Heart right ventricle (tissue), 16 donors: ENCODE results near the gene HOXA2. TPM values are rescaled to one million over a fixed set of nuclear protein-coding genes. Genes with fewer than 3 reads are reported as not detected.

ENCODE experiments used
- ATAC-seq, 8 donors: fragments of 200-7000 bp; cut with Tn5 transposase; one replicate each; pipeline ENCODE4 v1.9.1; 2020; ENCODE audit warnings: mild to moderate bottlenecking in 8 of 8, moderate library complexity in 8 of 8, moderate number of reproducible peaks in 1 of 8
- DNase-seq, 2 donors: peaks; one replicate each; pipeline ENCODE4 v3.0.0-alpha.2; 2020
- H3K27ac ChIP-seq, 10 donors: fragments of 200-600 bp; sonication (generic) in 2 of 10; one replicate each; pipeline versions ENCODE4 v1.5.0 to v1.8.0; 2020 to 2022; ENCODE audit warnings: mild to moderate bottlenecking in 3 of 10
- H3K27me3 ChIP-seq, 7 donors: fragments of 200-600 bp; one replicate each; pipeline ENCODE4 v1.8.0; 2021 to 2022; ENCODE audit warnings: mild to moderate bottlenecking in 2 of 7
- H3K36me3 ChIP-seq, 9 donors: fragments of 200-600 bp; sonication (generic) in 1 of 9; one replicate each; pipeline versions ENCODE4 v1.5.0 to v1.8.0; 2020 to 2022; ENCODE audit warnings: mild to moderate bottlenecking in 2 of 9
- H3K4me1 ChIP-seq, 9 donors: fragments of 200-600 bp; sonication (generic) in 1 of 9; one replicate each; pipeline versions ENCODE4 v1.5.0 to v1.8.0; 2020 to 2022; ENCODE audit warnings: mild to moderate bottlenecking in 4 of 9
- H3K4me3 ChIP-seq, 10 donors: fragments of 200-600 bp; sonication (generic) in 2 of 10; one replicate each; pipeline versions ENCODE4 v1.5.0 to v1.8.0; 2020 to 2022; ENCODE audit warnings: mild to moderate bottlenecking in 7 of 10, moderate library complexity in 2 of 10
- H3K9me3 ChIP-seq, 11 donors: fragments of 200-600 bp in 10 of 11; sonication (generic) in 2 of 11; one replicate each; pipeline versions ENCODE4 v1.5.0 to v1.8.0; 2013 to 2022; ENCODE audit warnings: mild to moderate bottlenecking in 2 of 11, control low read depth in 1 of 11, moderate library complexity in 1 of 11
- WGBS, 2 donors: extraction: QIAGEN DNeasy Blood & Tissue Kit; methylation state at CpG; one replicate each; pipeline ENCODE4 v1.1.7; 2013; ENCODE audit warnings: inconsistent platforms in 1 of 2; 5-methylcytosine and 5-hydroxymethylcytosine counted together
- intact Hi-C, 10 donors: fragments of 100-400 bp; cut with DNase I; formaldehyde crosslinking; loops; one replicate each; pipeline versions ENCODE4 v1.11.1 to v1.14.2; 2022
- polyA plus RNA-seq, 2 donors: library from polyadenylated mRNA; stranded (reverse); fragments of 200-250 nt; gene quantifications; one replicate each; pipeline ENCODE4 v1.2.3, GENCODE V29; 2013
- total RNA-seq, 10 donors: library from RNA; stranded (reverse); fragmentation: NEBNext Ultra II Directional in 3 of 10; extraction: Animal tissue kit (Norgen Biotek cat#: 25700) in 3 of 10; gene quantifications; one replicate each; pipeline versions ENCODE4 v1.2.1 to v1.2.4, GENCODE V29; 2021 to 2023
- TF ChIP-seq, protein P1 (sequence below), 9 donors: fragments of 200-600 bp; sonication (generic) in 2 of 9; IDR thresholded peaks; one replicate each; pipeline versions ENCODE4 v1.5.0 to v1.8.0; 2021 to 2022; ENCODE audit warnings: antibody characterized with exemption in 9 of 9, mild to moderate bottlenecking in 5 of 9, moderate library complexity in 1 of 9
- donor health status: Arrhythmogenic right ventricular cardiomyopathy.
- donor health status: ischemic (EF 13 %, LVEDD 7.1; RV severe dilation, severe dysfunction).
- donor health status: healthy with polysubstance abuse.
- donor health status: DM: no; HTN: yes; CAD: no.
- donor health status: DM: no; HTN: no; CAD: no.
- donor health status: ischemic (EF 25% LVEDD 6.9; RV normal size, moderate dysfunction).
- donor health status: ischemic (EF 25% LVEDD 5.7; RV mildly dilated, moderate dysfunction).
- donor health status: healthy.
- donor health status: DM: yes; HTN: yes; CAD: no.
- donor health status: Ischemic cardiomyopathy.
- donor health status: ischemic (EF 35%, LVEDD 5.7; RV mildly dilated, moderate dysfunction).
- donor health status: nonischemic (EF 11% LVEDD 7.7; RV severe dilation, severe dysfunction).
- donor health status: DM: yes; HTN: yes; CAD: no.
- donor health status: PGD.
- donor health status: ischemic (EF 29% LVEDD 5.4; RV normal size, mild dysfunction).
- donor health status: nonischemic (EF 23%, LVEDD 6.1; RV moderate dilation, normal function).

HOXA2 gene
- total and polyA plus RNA-seq, 12 donors = 0.10 to 0.23 (median 0.19) TPM; not detected in 8

- DNase-seq (no peak), ATAC-seq (no peak)
- no peak overlapping the region for H3K4me3 ChIP-seq
- peaks cover 0 to 66% (median 21%) of the 10 kb centered on the region in 7 donors for H3K27me3 ChIP-seq
- TF ChIP-seq, protein P1, sequence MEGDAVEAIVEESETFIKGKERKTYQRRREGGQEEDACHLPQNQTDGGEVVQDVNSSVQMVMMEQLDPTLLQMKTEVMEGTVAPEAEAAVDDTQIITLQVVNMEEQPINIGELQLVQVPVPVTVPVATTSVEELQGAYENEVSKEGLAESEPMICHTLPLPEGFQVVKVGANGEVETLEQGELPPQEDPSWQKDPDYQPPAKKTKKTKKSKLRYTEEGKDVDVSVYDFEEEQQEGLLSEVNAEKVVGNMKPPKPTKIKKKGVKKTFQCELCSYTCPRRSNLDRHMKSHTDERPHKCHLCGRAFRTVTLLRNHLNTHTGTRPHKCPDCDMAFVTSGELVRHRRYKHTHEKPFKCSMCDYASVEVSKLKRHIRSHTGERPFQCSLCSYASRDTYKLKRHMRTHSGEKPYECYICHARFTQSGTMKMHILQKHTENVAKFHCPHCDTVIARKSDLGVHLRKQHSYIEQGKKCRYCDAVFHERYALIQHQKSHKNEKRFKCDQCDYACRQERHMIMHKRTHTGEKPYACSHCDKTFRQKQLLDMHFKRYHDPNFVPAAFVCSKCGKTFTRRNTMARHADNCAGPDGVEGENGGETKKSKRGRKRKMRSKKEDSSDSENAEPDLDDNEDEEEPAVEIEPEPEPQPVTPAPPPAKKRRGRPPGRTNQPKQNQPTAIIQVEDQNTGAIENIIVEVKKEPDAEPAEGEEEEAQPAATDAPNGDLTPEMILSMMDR (IDR thresholded peaks at IDR 0.05) = no peak
- WGBS, 2 donors = 40 to 43% methylated on average over 6 of the region's 6 CpGs
- intact Hi-C loops = no loop called here
- H3K9me3 ChIP-seq = peaks cover 0 to 9% (median 0%) of the 10 kb centered on the region in 11 donors
- no peak overlapping the region for H3K27ac ChIP-seq
- no peaks in the 10 kb centered on the region for H3K4me1 ChIP-seq
- H3K36me3 ChIP-seq = no peaks in the 10 kb centered on the region
Observed at GRCh38 chr7:27071622-27072390, 30.7 kb downstream of the HOXA2 start.

DNA sequence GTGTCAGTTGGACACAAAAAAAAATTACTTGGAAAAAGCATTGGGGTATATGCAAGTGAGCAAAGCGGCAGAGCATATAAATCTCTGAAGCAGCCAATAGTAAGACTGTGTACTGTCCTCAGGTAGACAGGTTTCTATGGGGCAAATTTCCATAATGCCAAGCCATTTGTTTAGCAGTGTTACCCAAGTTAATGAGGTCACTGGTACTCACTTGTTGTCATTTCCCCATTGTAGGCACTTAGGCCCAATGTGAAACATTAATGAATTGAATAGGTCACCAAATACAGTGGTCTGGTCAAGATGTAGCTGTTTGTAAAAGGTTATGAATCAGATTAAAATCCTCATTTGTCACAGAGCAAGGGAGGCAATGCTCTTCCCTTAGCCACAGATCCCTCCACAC, 34.2 kb downstream of the HOXA2 start:
- no peak for ATAC-seq
- 88 to 100% methylated on average over 1 of the region's 1 CpG for WGBS, 2 donors
- intact Hi-C loops = no loop called here

DNA sequence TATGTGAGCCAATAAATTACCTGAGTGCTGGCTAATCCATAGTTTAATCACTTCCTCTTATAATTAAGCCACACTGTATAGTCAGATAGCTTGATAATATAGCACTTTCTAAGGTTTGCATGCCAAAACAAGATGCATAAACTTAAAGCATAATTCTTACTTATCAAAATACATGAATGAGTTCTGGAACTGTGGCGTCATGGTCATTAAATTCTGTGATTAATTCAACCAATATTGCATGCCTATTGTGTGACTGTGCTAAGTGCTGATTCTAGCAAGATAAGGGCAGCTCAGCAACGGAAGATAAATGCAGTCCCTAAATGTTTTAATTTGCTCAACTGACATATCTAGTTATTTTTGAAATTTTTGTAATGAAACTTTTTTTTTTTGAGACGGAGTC, 36.3 kb downstream of the HOXA2 start:
- TF ChIP-seq, protein P1 (IDR thresholded peaks at IDR 0.05) = no peak
- Histone ChIP-seq H3K4me1 (no peaks in the 10 kb centered on the region), H3K4me3 (no peak overlapping the region), H3K27ac (no peak overlapping the region), H3K27me3 (peaks cover 0 to 46% (median 16%) of the 10 kb centered on the region in 7 donors), H3K36me3 (no peaks in the 10 kb centered on the region), H3K9me3 (no peaks in the 10 kb centered on the region)
- DNase-seq (no peak), ATAC-seq (no peak)
- WGBS, 2 donors = 77% methylated on average over 3 of the region's 3 CpGs
- intact Hi-C loops = no loop called here

More for the DNA sequence above, 34.2 kb downstream of the HOXA2 start:
- H3K4me1 ChIP-seq = no peaks in the 10 kb centered on the region
- no peaks in the 10 kb centered on the region for H3K9me3 ChIP-seq
- H3K27ac ChIP-seq = no peak overlapping the region
- TF ChIP-seq, protein P1 (IDR thresholded peaks at IDR 0.05) = no peak
- no peak overlapping the region for H3K4me3 ChIP-seq
- peaks cover 0 to 44% (median 16%) of the 10 kb centered on the region in 7 donors for H3K27me3 ChIP-seq
- no peaks in the 10 kb centered on the region for H3K36me3 ChIP-seq
- DNase-seq = no peak

- DNase-seq (no peak), ATAC-seq (no peak)
- H3K9me3 ChIP-seq = no peaks in the 10 kb centered on the region
- 88 to 93% methylated on average over 2 of the region's 2 CpGs for WGBS, 2 donors
- no peaks in the 10 kb centered on the region for H3K36me3 ChIP-seq
- intact Hi-C loops = no loop called here
- no peak overlapping the region for H3K27ac ChIP-seq
- H3K27me3 ChIP-seq = peaks cover 0 to 43% (median 16%) of the 10 kb centered on the region in 7 donors
- TF ChIP-seq, protein P1 (IDR thresholded peaks at IDR 0.05) = no peak
- H3K4me1 ChIP-seq = no peaks in the 10 kb centered on the region
- H3K4me3 ChIP-seq = no peak overlapping the region
Observed at GRCh38 chr7:27065709-27066108, 36.8 kb downstream of the HOXA2 start.
